ENCODE measurements around the gene COL21A1. TPM values are rescaled to one million over a fixed set of nuclear protein-coding genes. Genes with fewer than 3 reads are reported as not detected.

The COL21A1 gene
- total RNA-seq, 2 experiments from 2014 or later: not detected

- H3K79me2 ChIP-seq (ENCODE audit: insufficient read depth, low read depth, low read length): no peaks in the 10 kb centered on the region
- DNase-seq (ENCODE audit: low spot score): peak; percentile 7
- TF ChIP-seq EZH2phosphoT487 (IDR thresholded peaks at IDR 0.05; ENCODE audit: borderline replicate concordance, low read depth, low read length): no peak
- peak; percentile 58 for TF ChIP-seq CTCF (conservative IDR thresholded peaks at IDR 0.05; ENCODE audit: low read length)
- H4K20me1 ChIP-seq (ENCODE audit: insufficient read depth, low read length): no peaks in the 10 kb centered on the region
- BruUV-seq (replicated peaks): no TSS peak
- H3K27ac ChIP-seq (ENCODE audit: low read depth, low read length, poor library complexity, severe bottlenecking): no peak overlapping the region
- no peaks in the 10 kb centered on the region for H3K9me2 ChIP-seq (ENCODE audit: insufficient read depth, low read length)
- H3K36me3 ChIP-seq (ENCODE audit: insufficient read depth, low read length): no peaks in the 10 kb centered on the region
- H3K4me2 ChIP-seq (ENCODE audit: low read length): no peak overlapping the region
- H3K4me3 ChIP-seq (ENCODE audit: low read depth, low read length, poor library complexity, severe bottlenecking): no peak overlapping the region
- H2AFZ ChIP-seq (ENCODE audit: low read length): no peak overlapping the region
- ChIA-PET CTCF (ENCODE audit: unreplicated experiment) (no interaction called here), POLR2A (interaction anchor here (0.6 kb wide), 1 partner anchor 429 kb away, joined by 4 read pairs; no protein-coding TSS in a partner anchor)
- H3K4me1 ChIP-seq (ENCODE audit: insufficient read depth, low read length, poor library complexity, severe bottlenecking): no peaks in the 10 kb centered on the region
- intact Hi-C loops (cut with micrococcal nuclease; ENCODE audit: unreplicated experiment): loop anchor here (2.0 kb wide), 1 partner anchor 312 kb away; no protein-coding TSS in a partner anchor
- no peaks in the 10 kb centered on the region for H3K9me3 ChIP-seq (ENCODE audit: low read length)
These were observed 45.3 kb upstream of the COL21A1 start for GRCh38 chr6:56292505-56293181.

GRCh38 chr6:56291302-56291917 lies 44.0 kb upstream of the COL21A1 start:
- intact Hi-C loops (cut with micrococcal nuclease; ENCODE audit: unreplicated experiment): no loop called here
- CTCF ChIA-PET (ENCODE audit: unreplicated experiment): no interaction called here
- no peaks in the 10 kb centered on the region for H3K4me1 ChIP-seq (ENCODE audit: insufficient read depth, low read length, poor library complexity, severe bottlenecking)

More at GRCh38 chr6:56291302-56291917, 44.0 kb upstream of the COL21A1 start:
- Histone ChIP-seq H3K4me3 (ENCODE audit: low read depth, low read length, poor library complexity, severe bottlenecking) (no peak overlapping the region), H2AFZ (ENCODE audit: low read length) (no peak overlapping the region), H4K20me1 (ENCODE audit: insufficient read depth, low read length) (no peaks in the 10 kb centered on the region), H3K79me2 (ENCODE audit: insufficient read depth, low read depth, low read length) (no peaks in the 10 kb centered on the region), H3K4me2 (ENCODE audit: low read length) (no peak overlapping the region), H3K9me3 (ENCODE audit: low read length) (no peaks in the 10 kb centered on the region), H3K36me3 (ENCODE audit: insufficient read depth, low read length) (no peaks in the 10 kb centered on the region), H3K9me2 (ENCODE audit: insufficient read depth, low read length) (no peaks in the 10 kb centered on the region), H3K27ac (ENCODE audit: low read depth, low read length, poor library complexity, severe bottlenecking) (no peak overlapping the region)
- TF ChIP-seq CTCF (conservative IDR thresholded peaks at IDR 0.05; ENCODE audit: low read length): no peak
- no peak for TF ChIP-seq EZH2phosphoT487 (IDR thresholded peaks at IDR 0.05; ENCODE audit: borderline replicate concordance, low read depth, low read length)
- POLR2A ChIA-PET: interaction anchor here (0.6 to 0.7 kb wide), 2 partner anchors 182 to 307 kb away, joined by 3 read pairs; no protein-coding TSS in a partner anchor
- DNase-seq (ENCODE audit: low spot score): no peak
- BruUV-seq (replicated peaks): no TSS peak
